Neural cell (in vitro differentiated cells): ENCODE measurements around the gene DOCK4.

Experiments
- CTCF ChIP-seq: fragments of 450-650 bp; IDR thresholded peaks from 2 replicates; pipeline ENCODE4 v1.5.1; 2014; ENCODE audit warnings: antibody characterized with exemption, mild to moderate bottlenecking, moderate library complexity; ENCODE audit not compliant: poor library complexity, severe bottlenecking
- EZH2 ChIP-seq: fragments of 200-600, 300-800 bp; shearing (Covaris generic), sonication (generic); IDR thresholded peaks from 2 replicates; pipeline ENCODE4 v1.6.1; 2014; ENCODE audit warnings: antibody characterized with exemption, low read length, borderline replicate concordance, mild to moderate bottlenecking; ENCODE audit not compliant: insufficient read depth, poor library complexity, severe bottlenecking
- RAD21 ChIP-seq: fragments of 450-650 bp; conservative IDR thresholded peaks from 2 replicates; pipeline ENCODE4 v1.6.1; 2014; ENCODE audit warnings: antibody characterized with exemption, mild to moderate bottlenecking, moderate library complexity
- SMC3 ChIP-seq: fragments of 450-650 bp; conservative IDR thresholded peaks from 2 replicates; pipeline ENCODE4 v1.6.1; 2014; ENCODE audit warnings: antibody characterized with exemption, mild to moderate bottlenecking, moderate library complexity; ENCODE audit not compliant: poor library complexity
- TAF1 ChIP-seq: IDR thresholded peaks from 2 replicates; pipeline ENCODE4 v1.6.1; 2012; ENCODE audit warnings: low read depth
- TF ChIP-seq, protein P1 (sequence below): IDR thresholded peaks from 2 replicates; pipeline ENCODE4 v1.6.1; 2012; ENCODE audit warnings: borderline replicate concordance

- TF ChIP-seq CTCF (no peak), SMC3 (no peak), TAF1 (no peak), EZH2 (no peak), RAD21 (no peak)
- TF ChIP-seq, protein P1, sequence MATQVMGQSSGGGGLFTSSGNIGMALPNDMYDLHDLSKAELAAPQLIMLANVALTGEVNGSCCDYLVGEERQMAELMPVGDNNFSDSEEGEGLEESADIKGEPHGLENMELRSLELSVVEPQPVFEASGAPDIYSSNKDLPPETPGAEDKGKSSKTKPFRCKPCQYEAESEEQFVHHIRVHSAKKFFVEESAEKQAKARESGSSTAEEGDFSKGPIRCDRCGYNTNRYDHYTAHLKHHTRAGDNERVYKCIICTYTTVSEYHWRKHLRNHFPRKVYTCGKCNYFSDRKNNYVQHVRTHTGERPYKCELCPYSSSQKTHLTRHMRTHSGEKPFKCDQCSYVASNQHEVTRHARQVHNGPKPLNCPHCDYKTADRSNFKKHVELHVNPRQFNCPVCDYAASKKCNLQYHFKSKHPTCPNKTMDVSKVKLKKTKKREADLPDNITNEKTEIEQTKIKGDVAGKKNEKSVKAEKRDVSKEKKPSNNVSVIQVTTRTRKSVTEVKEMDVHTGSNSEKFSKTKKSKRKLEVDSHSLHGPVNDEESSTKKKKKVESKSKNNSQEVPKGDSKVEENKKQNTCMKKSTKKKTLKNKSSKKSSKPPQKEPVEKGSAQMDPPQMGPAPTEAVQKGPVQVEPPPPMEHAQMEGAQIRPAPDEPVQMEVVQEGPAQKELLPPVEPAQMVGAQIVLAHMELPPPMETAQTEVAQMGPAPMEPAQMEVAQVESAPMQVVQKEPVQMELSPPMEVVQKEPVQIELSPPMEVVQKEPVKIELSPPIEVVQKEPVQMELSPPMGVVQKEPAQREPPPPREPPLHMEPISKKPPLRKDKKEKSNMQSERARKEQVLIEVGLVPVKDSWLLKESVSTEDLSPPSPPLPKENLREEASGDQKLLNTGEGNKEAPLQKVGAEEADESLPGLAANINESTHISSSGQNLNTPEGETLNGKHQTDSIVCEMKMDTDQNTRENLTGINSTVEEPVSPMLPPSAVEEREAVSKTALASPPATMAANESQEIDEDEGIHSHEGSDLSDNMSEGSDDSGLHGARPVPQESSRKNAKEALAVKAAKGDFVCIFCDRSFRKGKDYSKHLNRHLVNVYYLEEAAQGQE, result no peak
Observed at GRCh38 chr7:111937163-111937562, 269.0 kb downstream of the DOCK4 start.
